ENCODE measurements around the gene PTPRD.

The PTPRD gene

GRCh38 chr9:10173561-10173960 lies 439.2 kb downstream of the PTPRD start:
- DNase-seq (ENCODE audit: low read depth in 2 of 2) = no peak

GRCh38 chr9:10172476-10172875 lies 440.3 kb downstream of the PTPRD start:
- DNase-seq (ENCODE audit: low read depth in 2 of 2) = no peak

DNA sequence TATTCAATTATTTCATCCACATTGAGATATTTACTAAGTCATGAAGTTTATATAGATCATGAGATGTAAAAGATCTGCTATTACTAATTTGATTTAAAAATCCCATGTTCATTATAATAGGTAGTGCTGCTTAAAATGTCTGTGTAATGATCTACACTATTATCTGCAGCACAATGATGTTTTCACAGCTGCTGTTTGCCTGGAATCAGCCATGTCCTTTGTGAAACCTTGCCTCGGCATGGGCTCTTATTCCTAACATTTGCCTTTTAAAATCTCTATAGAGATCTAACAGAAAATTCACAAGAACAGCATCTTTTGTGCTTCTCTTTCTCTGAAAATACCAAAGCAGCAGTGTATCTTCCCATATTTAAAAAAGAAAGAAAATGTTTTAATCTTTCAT lies 444.6 kb downstream of the PTPRD start:
- DNase-seq (ENCODE audit: low read depth in 2 of 2) = no peak

- DNase-seq (ENCODE audit: low read depth in 2 of 2) = no peak
Observed at GRCh38 chr9:10148796-10149195, 464.0 kb downstream of the PTPRD start.

GRCh38 chr9:10146517-10147331 lies 466.1 kb downstream of the PTPRD start:
- no peak for DNase-seq (ENCODE audit: low read depth in 2 of 2)

GRCh38 chr9:10144355-10144754 lies 468.4 kb downstream of the PTPRD start:
- no peak for DNase-seq (ENCODE audit: low read depth in 2 of 2)

GRCh38 chr9:10135553-10135952 lies 477.2 kb downstream of the PTPRD start:
- DNase-seq (ENCODE audit: low read depth in 2 of 2) = no peak

GRCh38 chr9:10134266-10134665 lies 478.5 kb downstream of the PTPRD start:
- no peak for DNase-seq (ENCODE audit: low read depth in 2 of 2)

GRCh38 chr9:10130061-10130675 lies 482.6 kb downstream of the PTPRD start:
- no peak for DNase-seq (ENCODE audit: low read depth in 2 of 2)

GRCh38 chr9:10127867-10128266 lies 484.9 kb downstream of the PTPRD start:
- DNase-seq (ENCODE audit: low read depth in 2 of 2) = no peak

GRCh38 chr9:10112798-10113197 lies 500.0 kb downstream of the PTPRD start:
- no peak for DNase-seq (ENCODE audit: low read depth in 2 of 2)

DNA sequence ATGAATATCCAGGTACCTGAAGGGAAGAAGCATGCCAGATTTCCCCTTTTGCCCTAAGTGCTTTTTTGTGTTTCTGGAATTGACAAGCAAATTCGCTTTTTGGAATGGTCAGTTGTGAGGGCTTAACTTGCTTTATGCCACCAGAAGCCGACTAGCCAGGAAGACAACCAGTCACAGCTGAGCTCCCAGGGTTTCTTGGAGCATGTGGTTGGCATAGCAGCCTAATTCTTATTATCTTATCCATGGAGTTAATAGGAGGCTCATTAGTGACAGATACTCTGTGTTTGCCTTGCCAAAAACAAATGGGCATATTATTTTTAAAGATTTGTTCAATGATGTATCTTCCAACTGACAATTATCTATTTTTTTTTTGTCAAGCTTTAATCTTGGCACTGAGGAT lies 500.7 kb downstream of the PTPRD start:
- DNase-seq (ENCODE audit: low read depth in 2 of 2) = no peak

- DNase-seq (ENCODE audit: low read depth in 2 of 2) = no peak
Observed at GRCh38 chr9:10108815-10109214, 504.0 kb downstream of the PTPRD start.

DNA sequence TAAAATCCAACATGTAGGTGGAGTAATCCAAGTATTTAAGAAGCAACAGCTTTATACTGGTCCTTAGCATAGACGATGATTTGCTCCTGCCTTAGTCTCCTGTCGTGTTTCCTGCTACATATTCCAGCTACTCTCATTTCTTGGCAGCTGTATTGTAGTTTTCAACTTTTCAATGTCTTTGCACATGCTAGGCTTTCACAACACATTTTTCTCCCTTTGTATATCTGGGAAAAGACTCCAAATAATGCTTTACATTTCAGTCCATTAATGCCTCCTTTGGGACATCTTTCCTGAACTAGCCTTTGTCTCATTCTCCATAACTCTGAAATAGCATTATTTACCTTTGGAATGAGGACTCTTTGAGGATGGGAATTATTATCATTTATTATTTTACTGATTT lies 508.0 kb downstream of the PTPRD start:
- DNase-seq (ENCODE audit: low read depth in 2 of 2) = no peak

- no peak for DNase-seq (ENCODE audit: low read depth in 2 of 2)
Observed at GRCh38 chr9:10095208-10095607, 517.6 kb downstream of the PTPRD start.

DNA sequence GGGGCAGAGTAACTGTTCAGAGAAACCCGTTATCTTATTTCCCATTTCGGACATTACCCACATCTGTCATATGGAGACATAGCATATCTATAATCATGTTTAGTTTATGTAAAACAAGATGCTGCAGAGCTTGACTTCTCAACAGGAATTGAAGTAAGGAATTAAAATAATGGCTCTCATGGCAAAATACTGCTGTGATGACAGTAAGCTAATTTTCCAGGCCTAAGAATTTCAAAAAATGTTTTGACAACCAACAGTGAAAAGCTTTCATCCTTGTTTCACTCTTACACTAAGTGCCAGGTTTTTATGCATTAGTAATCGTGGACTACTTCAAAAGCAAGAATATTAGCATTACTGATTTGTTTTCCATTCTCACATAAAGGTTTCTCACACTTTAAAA lies 518.2 kb downstream of the PTPRD start:
- no peak for DNase-seq (ENCODE audit: low read depth in 2 of 2)

DNA sequence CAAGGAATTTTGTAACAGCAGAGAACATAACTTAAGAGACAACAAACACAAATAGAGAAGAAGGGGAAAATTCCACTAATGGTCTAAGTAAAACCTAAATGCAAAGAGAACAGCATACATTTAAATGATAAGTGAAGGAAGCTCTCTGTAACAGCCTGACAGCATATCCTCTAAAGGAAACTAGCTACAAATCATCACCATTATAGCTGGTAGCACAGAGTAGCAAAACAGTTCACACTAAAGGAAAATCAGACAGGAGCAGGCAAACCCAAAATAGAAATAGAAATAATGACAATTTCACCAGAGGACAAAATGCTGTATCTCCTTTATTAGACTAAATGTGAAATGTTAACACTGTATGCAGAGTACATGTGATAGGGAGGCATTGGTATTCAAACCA lies 532.8 kb downstream of the PTPRD start:
- no peak for DNase-seq (ENCODE audit: low read depth in 2 of 2)

- DNase-seq (ENCODE audit: low read depth in 2 of 2) = no peak
Observed at GRCh38 chr9:10079284-10079964, 533.4 kb downstream of the PTPRD start.

GRCh38 chr9:10071579-10071978 lies 541.2 kb downstream of the PTPRD start:
- no peak for DNase-seq (ENCODE audit: low read depth in 2 of 2)

- DNase-seq (ENCODE audit: low read depth in 2 of 2) = no peak
Observed at GRCh38 chr9:10062629-10063395, 550.0 kb downstream of the PTPRD start.

- DNase-seq (ENCODE audit: low read depth in 2 of 2) = no peak
Observed at GRCh38 chr9:10059044-10059443, 553.8 kb downstream of the PTPRD start.

DNA sequence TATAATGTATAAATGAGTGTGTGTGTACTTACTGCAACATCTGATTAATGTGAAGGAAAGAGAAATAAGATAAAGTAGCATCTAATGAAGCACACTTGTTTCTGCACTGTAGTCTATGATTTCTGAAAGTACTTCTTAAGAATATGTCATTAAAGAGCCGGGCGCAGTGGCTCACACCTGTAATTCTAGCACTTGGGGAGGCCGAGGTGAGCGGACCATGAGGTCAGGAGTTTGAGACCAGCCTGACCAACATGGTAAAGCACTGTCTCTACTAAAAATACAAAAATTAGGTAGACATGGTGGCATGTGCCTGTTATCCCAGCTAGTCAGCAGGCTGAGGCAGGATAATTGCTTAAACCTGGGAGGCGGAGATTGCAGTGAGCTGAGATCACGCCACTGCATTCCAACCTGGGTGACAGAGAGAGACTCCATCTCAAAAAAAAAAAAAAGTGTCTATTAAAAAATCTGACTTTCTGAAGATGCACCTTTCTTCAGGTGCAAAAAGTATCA lies 556.9 kb downstream of the PTPRD start:
- no peak for DNase-seq (ENCODE audit: low read depth in 2 of 2)
